ENCODE results near the gene TBC1D9B. TPM values are rescaled to one million over a fixed set of nuclear protein-coding genes. Genes with fewer than 3 reads are reported as not detected.

Gene TBC1D9B
- total and polyA plus RNA-seq, 11 donors: 29.3 to 68.9 (median 43.1) TPM

- no peak for TF ChIP-seq CTCF (IDR thresholded peaks at IDR 0.05)
- H3K36me3 ChIP-seq: peaks cover 0 to 84% (median 48%) of the 10 kb centered on the region in 9 donors
- DNase-seq: no peak
These were observed 42.0 kb downstream of the TBC1D9B start for GRCh38 chr5:179865491-179866240.

GRCh38 chr5:179864686-179865085 is 43.0 kb downstream of the TBC1D9B start:
- DNase-seq (no peak), ATAC-seq (no peak)
- Histone ChIP-seq H3K4me1 (peaks cover 0 to 8% (median 4%) of the 10 kb centered on the region in 12 donors), H3K9me3 (peaks cover 0 to 7% (median 0%) of the 10 kb centered on the region in 12 donors), H3K27me3 (no peaks in the 10 kb centered on the region), H3K4me3 (no peak overlapping the region), H3K36me3 (peaks cover 0 to 74% (median 44%) of the 10 kb centered on the region in 9 donors), H3K27ac (no peak overlapping the region)
- TF ChIP-seq POLR2A (IDR thresholded peaks at IDR 0.05): no peak
- no peak for TF ChIP-seq CTCF (IDR thresholded peaks at IDR 0.05)
- intact Hi-C loops (cut with DNase I): loop anchor here in 1 of 10 donors (5.0 kb wide), 1 partner anchor 43 kb away; the partner anchor contains the start of gene TBC1D9B
- WGBS, 4 donors: 96 to 100% (median 97%) methylated on average over 7 of the region's 7 CpGs

More at GRCh38 chr5:179865491-179866240, 42.0 kb downstream of the TBC1D9B start:
- no peak for ATAC-seq
- Histone ChIP-seq H3K4me1 (peaks cover 0 to 11% (median 0%) of the 10 kb centered on the region in 12 donors), H3K27me3 (no peaks in the 10 kb centered on the region), H3K4me3 (no peak overlapping the region), H3K27ac (no peak overlapping the region), H3K9me3 (peaks cover 0 to 7% (median 0%) of the 10 kb centered on the region in 12 donors)
- 89 to 95% (median 91%) methylated on average over 13 to 15 of the region's 15 CpGs for WGBS, 4 donors
- intact Hi-C loops (cut with DNase I): loop anchor here in 1 of 10 donors (5.0 kb wide), 1 partner anchor 42 kb away; the partner anchor contains the start of gene TBC1D9B

- H3K9me3 ChIP-seq: peaks cover 0 to 7% (median 0%) of the 10 kb centered on the region in 12 donors
These were observed 44.1 kb downstream of the TBC1D9B start for GRCh38 chr5:179863449-179864085.

More at GRCh38 chr5:179863449-179864085, 44.1 kb downstream of the TBC1D9B start:
- 95 to 98% (median 96%) methylated on average over 26 to 31 of the region's 31 CpGs for WGBS, 4 donors
- Histone ChIP-seq H3K4me1 (peaks cover 0 to 15% (median 7%) of the 10 kb centered on the region in 12 donors), H3K27ac (no peak overlapping the region), H3K36me3 (peaks cover 0 to 63% (median 41%) of the 10 kb centered on the region in 9 donors), H3K4me3 (no peak overlapping the region), H3K27me3 (no peaks in the 10 kb centered on the region)
- DNase-seq: no peak
- no peak for ATAC-seq
- intact Hi-C loops (cut with DNase I): no loop called here
- no peak for TF ChIP-seq POLR2A (IDR thresholded peaks at IDR 0.05)
- TF ChIP-seq CTCF (IDR thresholded peaks at IDR 0.05): no peak

Measured in heart left ventricle (tissue), 16 donors.